Neural crest cell (in vitro differentiated cells): ENCODE results near the gene TLCD3A. TPM values are rescaled to one million over a fixed set of nuclear protein-coding genes. Genes with fewer than 3 reads are reported as not detected.

ENCODE experiments used
- DNase-seq: peaks from one replicate; pipeline ENCODE4 v3.0.0; 2021; ENCODE audit warnings: low read depth, mixed read lengths, low spot score
- H3K27ac Mint-ChIP-seq: one replicate; pipeline ENCODE4 v1.8.0; 2021; ENCODE audit warnings: mild to moderate bottlenecking, mixed read lengths; ENCODE audit not compliant: unreplicated experiment
- H3K27me3 Mint-ChIP-seq: 2 replicates; pipeline ENCODE4 v1.8.0; 2021; ENCODE audit warnings: low read depth, mild to moderate bottlenecking, mixed read lengths
- H3K36me3 Mint-ChIP-seq: 2 replicates; pipeline ENCODE4 v1.8.0; 2021; ENCODE audit warnings: low read depth, mild to moderate bottlenecking, mixed read lengths
- H3K4me1 Mint-ChIP-seq: 2 replicates; pipeline ENCODE4 v1.8.0; 2021; ENCODE audit warnings: mixed read lengths
- H3K4me3 Mint-ChIP-seq: one replicate; pipeline ENCODE4 v1.8.0; 2021; ENCODE audit warnings: mild to moderate bottlenecking, mixed read lengths
- H3K9me3 Mint-ChIP-seq: 2 replicates; pipeline ENCODE4 v1.8.0; 2021; ENCODE audit warnings: mixed read lengths
- total RNA-seq: library from RNA; stranded (reverse); gene quantifications from 2 replicates; pipeline ENCODE4 v1.2.1, GENCODE V29; 2021
- TF ChIP-seq, protein P1 (sequence below): fragments of 200-600 bp; sonication (generic); conservative IDR thresholded peaks from 2 replicates; pipeline ENCODE4 v1.5.0; 2021; ENCODE audit warnings: antibody characterized with exemption, mild to moderate bottlenecking

The TLCD3A gene
- total RNA-seq, 1 donor from 2014 or later: 22.5 TPM

DNA sequence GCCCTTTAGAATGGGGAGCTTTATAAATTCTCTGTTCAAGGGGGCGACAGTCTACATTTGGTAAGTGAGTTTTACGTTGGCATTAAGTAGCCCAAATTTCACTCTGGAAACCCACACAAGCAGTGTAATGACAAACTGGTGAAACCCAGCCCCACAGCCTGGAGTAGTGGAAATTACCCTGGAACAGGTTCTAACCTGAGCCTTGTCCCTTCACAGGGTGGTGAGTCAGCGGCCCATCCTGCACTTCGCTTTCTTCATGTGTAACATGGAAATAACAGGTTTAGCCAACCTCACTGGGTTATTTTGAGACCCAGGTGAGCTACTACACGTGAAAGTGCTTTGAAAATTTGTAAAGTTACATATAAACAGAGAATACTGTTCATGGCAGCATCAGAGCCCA lies 3.5 kb upstream of the TLCD3A start:
- H3K9me3 Mint-ChIP-seq: no peaks in the 10 kb centered on the region
- H3K27ac Mint-ChIP-seq: no peak overlapping the region
- H3K36me3 Mint-ChIP-seq: peaks cover 6% of the 10 kb centered on the region
- H3K4me1 Mint-ChIP-seq: peaks cover 30% of the 10 kb centered on the region
- peak overlapping the region; percentile 17 for H3K4me3 Mint-ChIP-seq
- DNase-seq: no peak
- TF ChIP-seq, protein P1, sequence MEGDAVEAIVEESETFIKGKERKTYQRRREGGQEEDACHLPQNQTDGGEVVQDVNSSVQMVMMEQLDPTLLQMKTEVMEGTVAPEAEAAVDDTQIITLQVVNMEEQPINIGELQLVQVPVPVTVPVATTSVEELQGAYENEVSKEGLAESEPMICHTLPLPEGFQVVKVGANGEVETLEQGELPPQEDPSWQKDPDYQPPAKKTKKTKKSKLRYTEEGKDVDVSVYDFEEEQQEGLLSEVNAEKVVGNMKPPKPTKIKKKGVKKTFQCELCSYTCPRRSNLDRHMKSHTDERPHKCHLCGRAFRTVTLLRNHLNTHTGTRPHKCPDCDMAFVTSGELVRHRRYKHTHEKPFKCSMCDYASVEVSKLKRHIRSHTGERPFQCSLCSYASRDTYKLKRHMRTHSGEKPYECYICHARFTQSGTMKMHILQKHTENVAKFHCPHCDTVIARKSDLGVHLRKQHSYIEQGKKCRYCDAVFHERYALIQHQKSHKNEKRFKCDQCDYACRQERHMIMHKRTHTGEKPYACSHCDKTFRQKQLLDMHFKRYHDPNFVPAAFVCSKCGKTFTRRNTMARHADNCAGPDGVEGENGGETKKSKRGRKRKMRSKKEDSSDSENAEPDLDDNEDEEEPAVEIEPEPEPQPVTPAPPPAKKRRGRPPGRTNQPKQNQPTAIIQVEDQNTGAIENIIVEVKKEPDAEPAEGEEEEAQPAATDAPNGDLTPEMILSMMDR: no peak
- peaks cover 35% of the 10 kb centered on the region for H3K27me3 Mint-ChIP-seq

DNA sequence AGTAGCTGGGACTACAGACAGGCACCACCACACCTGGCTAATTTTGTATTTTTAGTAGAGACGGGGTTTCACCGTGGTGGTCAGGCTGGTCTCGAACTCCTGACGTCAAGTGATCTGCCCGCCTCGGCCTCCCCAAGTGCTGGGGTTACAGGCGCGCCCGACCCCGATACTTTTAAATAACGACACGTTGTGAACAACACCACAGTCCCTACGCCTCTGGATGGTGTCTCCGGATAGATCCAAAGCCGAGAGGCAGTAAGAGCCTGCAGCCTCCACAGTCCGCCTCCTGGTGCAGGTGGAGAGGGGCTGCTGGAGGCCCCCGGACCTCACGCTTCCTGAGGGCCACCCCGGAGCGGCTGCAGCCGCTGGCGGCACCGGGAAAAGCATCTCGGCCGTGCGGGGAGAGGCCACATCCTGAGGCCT lies 741 bp upstream of the TLCD3A start:
- DNase-seq: no peak
- Mint-ChIP-seq H3K4me1 (peaks cover 34% of the 10 kb centered on the region), H3K36me3 (peaks cover 17% of the 10 kb centered on the region), H3K27me3 (peaks cover 27% of the 10 kb centered on the region), H3K27ac (no peak overlapping the region), H3K9me3 (no peaks in the 10 kb centered on the region), H3K4me3 (peak overlapping the region; percentile 91)
- TF ChIP-seq, protein P1: no peak

DNA sequence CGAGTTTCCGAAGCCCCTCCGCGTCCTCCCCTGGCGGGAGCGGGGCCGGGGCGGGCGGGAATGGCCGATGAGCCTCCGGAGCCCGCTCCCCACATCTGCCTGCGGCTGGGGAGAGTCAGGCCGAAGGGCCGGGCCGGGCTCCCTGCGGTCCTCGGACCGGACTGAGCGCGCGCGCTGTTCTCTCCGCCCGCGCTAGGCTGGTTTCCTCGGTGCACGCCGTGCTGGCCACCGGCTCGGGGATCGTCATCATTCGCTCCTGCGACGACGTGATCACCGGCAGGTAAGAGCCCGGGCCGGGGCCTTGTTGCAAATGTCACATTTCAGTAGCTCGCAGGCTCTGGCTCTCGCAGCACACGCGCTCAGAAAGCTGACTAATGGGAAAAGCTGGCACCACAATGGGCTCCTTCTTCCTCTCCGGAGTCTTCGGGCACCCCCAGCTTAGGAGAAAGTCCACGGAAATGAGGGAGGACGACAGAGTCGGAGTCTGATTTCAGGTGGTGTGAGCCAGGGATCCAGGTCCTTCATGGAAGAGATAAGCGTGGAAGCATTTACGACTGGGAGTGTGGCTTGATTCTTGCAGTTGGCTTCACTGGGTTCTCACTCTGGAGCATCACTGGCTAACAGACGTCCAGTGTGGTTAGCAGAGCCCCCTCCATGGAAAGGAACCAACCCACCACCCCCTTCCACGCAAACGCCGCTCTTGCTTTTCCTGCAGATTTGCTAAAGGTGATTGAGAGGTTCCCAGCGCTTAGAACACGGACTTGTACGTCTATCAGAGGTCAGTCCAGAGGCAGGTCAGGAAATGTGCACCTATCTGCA lies 715 bp downstream of the TLCD3A start:
- Mint-ChIP-seq H3K4me1 (peaks cover 29% of the 10 kb centered on the region), H3K27me3 (peaks cover 21% of the 10 kb centered on the region), H3K9me3 (no peaks in the 10 kb centered on the region), H3K36me3 (peaks cover 17% of the 10 kb centered on the region), H3K27ac (peak overlapping the region; percentile 57), H3K4me3 (peak overlapping the region; percentile 98)
- DNase-seq: peak; percentile 28
- TF ChIP-seq, protein P1: no peak

DNA sequence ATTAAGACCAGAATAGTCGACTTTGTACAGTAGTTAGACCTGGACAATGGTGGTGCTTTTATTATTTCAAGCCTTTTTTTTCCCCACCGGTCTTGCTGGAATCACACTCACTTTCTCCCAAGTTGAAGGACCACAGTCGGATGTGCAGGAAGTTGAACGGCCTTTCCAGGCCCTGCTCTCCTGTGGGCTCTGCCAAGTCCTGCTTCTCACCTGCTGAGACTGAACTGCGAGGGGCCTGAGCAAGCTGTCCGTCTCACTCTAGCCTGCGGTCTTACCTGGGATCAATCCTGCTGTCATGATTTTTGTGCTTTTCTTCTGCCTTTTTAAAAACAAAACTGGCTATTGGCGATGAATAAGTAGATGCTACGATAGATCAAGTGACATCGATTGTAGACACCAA lies 1.3 kb downstream of the TLCD3A start:
- H3K27me3 Mint-ChIP-seq: peaks cover 21% of the 10 kb centered on the region
- no peak for DNase-seq
- TF ChIP-seq, protein P1: no peak
- no peak overlapping the region for H3K27ac Mint-ChIP-seq
- no peaks in the 10 kb centered on the region for H3K9me3 Mint-ChIP-seq
- peaks cover 29% of the 10 kb centered on the region for H3K4me1 Mint-ChIP-seq
- peak overlapping the region; percentile 98 for H3K4me3 Mint-ChIP-seq
- H3K36me3 Mint-ChIP-seq: peaks cover 20% of the 10 kb centered on the region

DNA sequence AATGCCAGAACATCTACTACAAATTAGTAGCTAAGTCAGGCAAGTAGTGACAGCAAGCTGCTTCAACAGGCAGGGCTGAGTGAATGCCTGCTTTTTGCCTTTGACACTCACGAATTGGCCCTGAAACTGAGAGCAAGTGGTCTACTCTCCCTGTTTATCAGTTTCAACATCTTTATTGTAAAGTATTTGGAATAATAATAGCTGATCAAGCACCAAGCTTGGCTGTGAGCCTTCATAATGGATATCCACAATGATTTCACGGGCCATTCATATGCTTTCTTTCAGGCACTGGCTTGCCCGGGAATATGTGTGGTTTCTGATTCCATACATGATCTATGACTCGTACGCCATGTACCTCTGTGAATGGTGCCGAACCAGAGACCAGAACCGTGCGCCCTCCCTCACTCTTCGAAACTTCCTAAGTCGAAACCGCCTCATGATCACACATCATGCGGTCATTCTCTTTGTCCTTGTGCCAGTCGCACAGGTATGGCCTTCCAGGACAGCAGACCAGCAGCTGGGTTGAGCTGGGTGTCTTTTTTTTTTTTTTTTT lies 5.2 kb downstream of the TLCD3A start:
- peaks cover 33% of the 10 kb centered on the region for H3K36me3 Mint-ChIP-seq
- H3K9me3 Mint-ChIP-seq: no peaks in the 10 kb centered on the region
- peaks cover 25% of the 10 kb centered on the region for H3K4me1 Mint-ChIP-seq
- TF ChIP-seq, protein P1: no peak
- peaks cover 5% of the 10 kb centered on the region for H3K27me3 Mint-ChIP-seq
- H3K27ac Mint-ChIP-seq: peak overlapping the region; percentile 57
- no peak for DNase-seq
- H3K4me3 Mint-ChIP-seq: peak overlapping the region; percentile 44
